ENCODE results near the gene KARS1.
A peak's percentile ranks its signal among the peaks of the same experiment; 100 is the strongest.

KARS1 gene

DNA sequence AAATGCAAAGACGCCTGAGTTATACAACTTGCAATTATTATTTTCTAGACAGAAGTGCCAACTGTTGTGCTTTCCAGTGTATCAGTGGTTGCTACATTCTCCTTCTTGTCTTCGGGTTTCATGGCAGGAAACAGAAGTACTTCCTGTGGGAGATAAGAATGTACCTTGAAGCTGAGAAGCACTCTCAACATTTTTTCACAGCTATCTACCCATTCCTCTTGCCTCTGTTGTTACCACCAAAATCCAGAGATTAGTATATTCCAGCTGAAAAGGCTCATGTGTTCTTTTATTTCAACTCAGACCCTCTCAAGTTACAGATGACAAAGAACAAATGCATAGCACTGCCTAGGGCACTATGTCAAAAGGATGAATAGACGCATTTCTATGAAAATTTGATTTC is 19.6 kb downstream of the KARS1 start:
- TF ChIP-seq, protein P1, sequence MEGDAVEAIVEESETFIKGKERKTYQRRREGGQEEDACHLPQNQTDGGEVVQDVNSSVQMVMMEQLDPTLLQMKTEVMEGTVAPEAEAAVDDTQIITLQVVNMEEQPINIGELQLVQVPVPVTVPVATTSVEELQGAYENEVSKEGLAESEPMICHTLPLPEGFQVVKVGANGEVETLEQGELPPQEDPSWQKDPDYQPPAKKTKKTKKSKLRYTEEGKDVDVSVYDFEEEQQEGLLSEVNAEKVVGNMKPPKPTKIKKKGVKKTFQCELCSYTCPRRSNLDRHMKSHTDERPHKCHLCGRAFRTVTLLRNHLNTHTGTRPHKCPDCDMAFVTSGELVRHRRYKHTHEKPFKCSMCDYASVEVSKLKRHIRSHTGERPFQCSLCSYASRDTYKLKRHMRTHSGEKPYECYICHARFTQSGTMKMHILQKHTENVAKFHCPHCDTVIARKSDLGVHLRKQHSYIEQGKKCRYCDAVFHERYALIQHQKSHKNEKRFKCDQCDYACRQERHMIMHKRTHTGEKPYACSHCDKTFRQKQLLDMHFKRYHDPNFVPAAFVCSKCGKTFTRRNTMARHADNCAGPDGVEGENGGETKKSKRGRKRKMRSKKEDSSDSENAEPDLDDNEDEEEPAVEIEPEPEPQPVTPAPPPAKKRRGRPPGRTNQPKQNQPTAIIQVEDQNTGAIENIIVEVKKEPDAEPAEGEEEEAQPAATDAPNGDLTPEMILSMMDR (IDR thresholded peaks at IDR 0.05; ENCODE audit: low read depth, low read length) = no peak
- no peak for DNase-seq (ENCODE audit: extremely low read depth, low read depth)

DNA sequence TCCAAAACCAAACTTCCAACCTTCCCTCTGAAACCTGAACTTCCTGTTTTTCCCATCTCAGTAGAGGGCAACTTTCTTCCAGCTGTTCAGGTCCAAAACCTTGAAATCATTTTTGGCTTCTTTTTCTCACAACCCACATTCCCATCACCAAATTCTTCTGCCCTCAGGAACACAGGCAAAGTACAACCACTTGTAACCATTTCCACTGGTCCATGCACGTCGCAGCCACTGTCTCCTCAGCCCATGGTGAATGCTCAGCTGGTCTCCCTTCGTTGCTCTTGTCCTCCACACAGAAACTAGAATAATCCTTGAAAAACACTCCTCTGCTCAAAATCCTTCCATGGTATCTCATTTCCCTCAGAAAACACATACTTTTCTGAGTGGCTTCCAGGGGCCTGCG is 20.7 kb downstream of the KARS1 start:
- no peak for DNase-seq (ENCODE audit: extremely low read depth, low read depth)
- TF ChIP-seq, protein P1 (IDR thresholded peaks at IDR 0.05; ENCODE audit: low read depth, low read length) = no peak

- no peak for DNase-seq (ENCODE audit: extremely low read depth, low read depth)
- TF ChIP-seq, protein P1 (IDR thresholded peaks at IDR 0.05; ENCODE audit: low read depth, low read length) = no peak
These were observed 22.5 kb downstream of the KARS1 start for GRCh38 chr16:75624921-75625334.

- DNase-seq (ENCODE audit: extremely low read depth, low read depth) = peak; percentile 93
- TF ChIP-seq, protein P1 (IDR thresholded peaks at IDR 0.05; ENCODE audit: low read depth, low read length) = no peak
These were observed 24.5 kb downstream of the KARS1 start, which contains the start of gene ADAT1 for GRCh38 chr16:75622761-75623605. ADAT1 (minus strand) TSS chr16:75623281; CDS start chr16:75620799, 2,482 bp downstream.

- DNase-seq (ENCODE audit: extremely low read depth, low read depth) = no peak
- TF ChIP-seq, protein P1 (IDR thresholded peaks at IDR 0.05; ENCODE audit: low read depth, low read length) = peak; percentile 74
These were observed 26.3 kb downstream of the KARS1 start for GRCh38 chr16:75621170-75621477.

GRCh38 chr16:75620326-75621169 is 26.9 kb downstream of the KARS1 start:
- no peak for DNase-seq (ENCODE audit: extremely low read depth, low read depth)
- TF ChIP-seq, protein P1 (IDR thresholded peaks at IDR 0.05; ENCODE audit: low read depth, low read length) = no peak

GRCh38 chr16:75618780-75619179 is 28.7 kb downstream of the KARS1 start:
- DNase-seq (ENCODE audit: extremely low read depth, low read depth) = no peak
- TF ChIP-seq, protein P1 (IDR thresholded peaks at IDR 0.05; ENCODE audit: low read depth, low read length) = no peak

Data from AG09319 (cell line).